ENCODE measurements around the gene TP53BP1. TPM values are rescaled to one million over a fixed set of nuclear protein-coding genes. Genes with fewer than 3 reads are reported as not detected.

TP53BP1 gene
- total RNA-seq, 1 donor from 2014 or later, result 99.5 TPM

DNA sequence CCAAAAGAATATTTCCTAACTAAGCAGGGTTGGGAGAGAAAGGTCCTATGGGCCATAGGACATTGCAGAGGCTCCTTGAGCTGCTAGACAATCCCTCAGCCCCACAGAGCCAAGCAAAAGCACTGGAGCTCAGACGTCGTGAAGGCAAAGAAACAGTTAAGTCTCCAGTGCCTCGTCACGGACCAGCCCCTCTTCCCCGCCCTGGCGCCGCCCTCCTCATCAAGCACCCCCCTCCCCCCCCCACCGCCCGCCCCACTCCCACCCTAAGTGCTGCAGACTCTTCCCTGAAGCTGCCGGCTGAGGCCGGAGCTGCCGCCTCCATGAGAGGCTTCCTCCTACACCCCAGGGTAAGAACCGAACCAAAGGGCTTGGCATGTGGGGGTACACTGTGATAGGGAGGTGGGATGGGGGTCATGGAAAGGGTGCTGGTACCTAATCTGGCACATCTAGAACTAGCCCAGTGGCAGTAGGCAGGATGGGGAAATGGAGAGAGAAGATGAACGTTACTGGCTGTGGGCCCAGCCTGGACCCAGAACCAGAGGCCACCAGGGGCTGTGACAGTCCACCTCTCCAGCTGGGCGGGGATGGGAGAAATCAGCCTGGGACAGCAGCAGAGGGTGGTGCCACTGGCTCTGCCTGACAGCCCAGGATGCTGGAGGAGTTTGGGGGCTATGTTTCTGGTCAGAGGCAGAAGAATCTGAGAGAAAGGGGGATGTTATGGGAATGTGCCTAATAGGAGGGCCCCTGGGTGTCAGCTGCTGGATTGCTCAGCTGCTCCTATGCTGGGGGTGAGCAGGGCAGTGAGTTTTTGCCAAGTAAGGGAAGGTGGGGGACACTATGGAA lies 24.6 kb upstream of the TP53BP1 start, which contains the start of gene MAP1A:
TSS of gene MAP1A (plus strand) at position 255 of the 843 bp plus-strand sequence. CDS start 3,866 bp downstream, outside the sequence.
- Mint-ChIP-seq H3K4me3 (peak within 1 kb of the TSS; percentile 92), H3K4me1 (peaks cover 65% of the 10 kb centered on the region), H3K27ac (ENCODE audit: unreplicated experiment) (peak within 1 kb of the TSS; percentile 90), H3K36me3 (ENCODE audit: low read depth) (peaks cover 23% of the 10 kb centered on the region), H3K9me3 (no peaks in the 10 kb centered on the region), H3K27me3 (ENCODE audit: low read depth) (no peaks in the 10 kb centered on the region)
- peak; percentile 45 for DNase-seq (ENCODE audit: low read depth, low spot score)
- TF ChIP-seq CTCF (conservative IDR thresholded peaks at IDR 0.05), result no peak

- H3K36me3 Mint-ChIP-seq (ENCODE audit: low read depth), result peaks cover 16% of the 10 kb centered on the region
- no peaks in the 10 kb centered on the region for H3K9me3 Mint-ChIP-seq
- H3K27ac Mint-ChIP-seq (ENCODE audit: unreplicated experiment), result peak overlapping the region; percentile 90
- peak overlapping the region; percentile 92 for H3K4me3 Mint-ChIP-seq
- peaks cover 3% of the 10 kb centered on the region for H3K27me3 Mint-ChIP-seq (ENCODE audit: low read depth)
- TF ChIP-seq CTCF (conservative IDR thresholded peaks at IDR 0.05), result no peak
- no peak for DNase-seq (ENCODE audit: low read depth, low spot score)
- peaks cover 69% of the 10 kb centered on the region for H3K4me1 Mint-ChIP-seq
Measured at GRCh38 chr15:43516801-43517353, 23.9 kb upstream of the TP53BP1 start.

DNA sequence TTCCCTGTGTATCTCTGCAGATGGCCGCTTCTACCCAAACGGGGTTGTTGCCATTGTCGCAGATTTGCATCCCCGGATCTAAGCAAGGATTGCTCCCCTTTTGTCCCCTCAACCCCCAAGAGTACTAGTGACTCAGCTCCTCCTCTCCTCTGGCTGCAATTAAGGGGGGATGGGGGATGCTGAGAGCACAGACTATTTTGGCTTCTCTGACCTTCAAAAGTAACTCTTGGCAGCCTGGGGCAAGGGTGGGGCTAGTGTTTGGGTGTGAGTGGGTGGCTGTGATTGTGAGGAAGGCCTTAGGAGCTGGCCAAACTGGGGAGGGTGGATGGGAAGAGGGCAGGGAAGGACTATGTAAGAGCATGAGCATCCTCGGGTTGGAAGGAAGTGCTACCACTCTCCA lies 23.2 kb upstream of the TP53BP1 start:
- H3K36me3 Mint-ChIP-seq (ENCODE audit: low read depth), result peaks cover 9% of the 10 kb centered on the region
- no peak overlapping the region for H3K27ac Mint-ChIP-seq (ENCODE audit: unreplicated experiment)
- no peaks in the 10 kb centered on the region for H3K9me3 Mint-ChIP-seq
- H3K4me1 Mint-ChIP-seq, result peaks cover 75% of the 10 kb centered on the region
- peak overlapping the region; percentile 58 for H3K4me3 Mint-ChIP-seq
- DNase-seq (ENCODE audit: low read depth, low spot score), result no peak
- peaks cover 3% of the 10 kb centered on the region for H3K27me3 Mint-ChIP-seq (ENCODE audit: low read depth)
- no peak for TF ChIP-seq CTCF (conservative IDR thresholded peaks at IDR 0.05)

DNA sequence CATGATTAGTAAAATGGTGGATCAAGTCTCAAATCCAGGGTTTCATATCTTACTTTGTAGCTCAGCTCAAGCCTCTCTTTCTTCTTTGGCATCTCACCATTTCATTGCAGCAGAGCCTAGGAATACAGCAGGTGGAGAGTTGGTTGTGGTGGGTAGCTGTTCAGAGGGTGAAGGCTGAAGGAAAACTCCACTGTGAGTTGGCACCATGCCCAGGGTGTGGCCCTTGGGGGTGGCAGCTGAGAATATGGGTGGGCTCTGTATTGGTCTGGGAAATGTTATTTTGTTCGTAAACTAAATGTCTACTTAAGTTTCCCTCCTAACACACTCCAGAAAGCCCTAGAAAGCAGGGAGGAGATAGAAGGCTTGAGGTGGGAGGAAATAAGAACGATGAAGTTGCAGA lies 22.8 kb upstream of the TP53BP1 start:
- Mint-ChIP-seq H3K4me3 (peak overlapping the region; percentile 58), H3K9me3 (no peaks in the 10 kb centered on the region), H3K27ac (ENCODE audit: unreplicated experiment) (no peak overlapping the region), H3K27me3 (ENCODE audit: low read depth) (peaks cover 3% of the 10 kb centered on the region), H3K4me1 (peaks cover 77% of the 10 kb centered on the region), H3K36me3 (ENCODE audit: low read depth) (peaks cover 6% of the 10 kb centered on the region)
- no peak for DNase-seq (ENCODE audit: low read depth, low spot score)
- no peak for TF ChIP-seq CTCF (conservative IDR thresholded peaks at IDR 0.05)

DNA sequence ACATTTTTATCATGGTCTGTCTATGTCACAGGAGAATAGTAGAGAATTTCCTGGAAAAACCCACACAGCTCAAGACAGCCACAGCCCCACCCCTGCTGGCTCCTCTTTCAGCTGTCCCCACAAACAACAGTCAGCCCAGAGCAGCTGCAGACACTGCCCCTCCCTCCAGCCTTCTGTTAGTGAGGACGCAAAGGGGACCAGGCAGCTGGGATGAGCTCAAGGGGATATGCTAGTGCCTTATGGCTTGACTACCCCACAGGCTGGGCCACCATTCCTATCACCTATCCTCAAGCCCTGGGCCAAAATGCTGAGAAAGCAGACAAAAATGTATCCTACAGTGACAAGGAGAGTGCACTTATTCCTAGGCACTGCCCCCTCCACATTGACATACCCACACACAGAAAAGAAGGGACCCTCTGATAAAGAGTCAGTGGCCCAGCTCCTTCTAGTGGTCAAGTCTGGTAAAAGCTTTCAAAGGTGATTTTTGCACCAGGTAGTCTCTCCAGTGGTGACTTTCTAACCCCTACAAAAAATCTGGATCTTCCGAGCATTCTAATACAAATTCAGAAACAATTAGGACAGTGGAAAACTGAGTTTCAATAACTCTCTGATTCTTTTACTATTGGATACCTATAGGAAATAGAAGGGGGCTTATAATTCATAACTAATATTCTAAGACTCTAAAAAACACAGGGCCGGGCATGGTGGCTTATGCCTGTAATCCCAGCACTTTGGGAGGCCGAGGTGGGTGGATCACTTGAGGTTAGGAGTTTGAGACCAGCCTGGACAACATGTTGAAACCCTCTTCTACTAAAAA lies 21.5 kb upstream of the TP53BP1 start:
- Mint-ChIP-seq H3K4me1 (peaks cover 76% of the 10 kb centered on the region), H3K27me3 (ENCODE audit: low read depth) (peaks cover 3% of the 10 kb centered on the region), H3K27ac (ENCODE audit: unreplicated experiment) (no peak overlapping the region), H3K36me3 (ENCODE audit: low read depth) (no peaks in the 10 kb centered on the region), H3K9me3 (no peaks in the 10 kb centered on the region), H3K4me3 (peak overlapping the region; percentile 54)
- peak; percentile 18 for DNase-seq (ENCODE audit: low read depth, low spot score)
- TF ChIP-seq CTCF (conservative IDR thresholded peaks at IDR 0.05), result peak; percentile 71
